Measurements from ENCODE around the gene RASA2. TPM values are rescaled to one million over a fixed set of nuclear protein-coding genes. Genes with fewer than 3 reads are reported as not detected.

RASA2 gene
- total and polyA plus RNA-seq, 9 donors: 8.4 to 13.8 (median 10.6) TPM

DNA sequence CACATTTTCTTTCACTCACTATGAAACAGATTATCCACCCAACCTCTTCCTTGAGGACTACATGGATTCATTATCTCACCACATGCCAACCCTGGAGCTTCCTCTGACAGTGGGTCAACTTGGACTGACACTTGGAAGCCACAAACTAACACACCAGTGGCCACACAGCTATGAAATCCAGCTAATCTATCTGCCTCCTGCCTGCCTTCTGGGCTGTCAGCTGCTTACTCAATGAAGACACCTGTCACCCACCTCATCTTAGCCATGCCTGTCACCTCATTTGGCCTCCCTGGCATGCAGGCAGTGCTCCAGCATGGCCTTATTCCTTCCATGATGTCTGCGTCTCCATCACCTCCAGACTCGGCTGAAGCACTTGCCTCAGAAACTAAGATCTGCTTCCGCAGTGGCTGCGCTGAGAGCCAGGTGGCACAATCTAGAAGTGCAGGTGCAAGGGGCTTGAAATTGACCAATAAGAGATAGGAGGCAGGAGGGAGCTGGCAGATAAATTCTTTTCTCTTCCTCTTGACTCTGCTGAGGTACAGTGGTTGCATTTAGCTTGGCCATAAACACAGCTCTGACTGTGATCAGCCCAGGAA, 146.1 kb downstream of the RASA2 start:
- H3K27me3 ChIP-seq (ENCODE audit: control insufficient read depth, insufficient read depth, low read length): peaks cover 3% of the 10 kb centered on the region
- no peak overlapping the region for H3K4me3 ChIP-seq (ENCODE audit: low read length)
- peaks cover 2% of the 10 kb centered on the region for H3K4me1 ChIP-seq (ENCODE audit: control insufficient read depth, insufficient read depth, low read length)
- H3K36me3 ChIP-seq (ENCODE audit: control insufficient read depth, insufficient read depth, low read length): no peaks in the 10 kb centered on the region
- H3K27ac ChIP-seq (ENCODE audit: low read length): no peak overlapping the region
- WGBS (ENCODE audit: insufficient coverage): 74% methylated on average over 4 of the region's 4 CpGs
- H3K9me3 ChIP-seq (replicated peaks; ENCODE audit: control insufficient read depth, low read depth, low read length): no peaks in the 10 kb centered on the region
- DNase-seq: peak; percentile 22

GRCh38 chr3:141642215-141642614, 155.4 kb downstream of the RASA2 start:
- H3K36me3 ChIP-seq (ENCODE audit: control insufficient read depth, insufficient read depth, low read length): no peaks in the 10 kb centered on the region
- no peaks in the 10 kb centered on the region for H3K4me1 ChIP-seq (ENCODE audit: control insufficient read depth, insufficient read depth, low read length)
- H3K9me3 ChIP-seq (replicated peaks; ENCODE audit: control insufficient read depth, low read depth, low read length): no peaks in the 10 kb centered on the region
- WGBS (ENCODE audit: insufficient coverage): 80% methylated on average over 2 of the region's 2 CpGs
- no peak overlapping the region for H3K4me3 ChIP-seq (ENCODE audit: low read length)
- no peak overlapping the region for H3K27ac ChIP-seq (ENCODE audit: low read length)
- no peaks in the 10 kb centered on the region for H3K27me3 ChIP-seq (ENCODE audit: control insufficient read depth, insufficient read depth, low read length)
- no peak for DNase-seq

- Histone ChIP-seq H3K4me1 (ENCODE audit: control insufficient read depth, insufficient read depth, low read length) (no peaks in the 10 kb centered on the region), H3K4me3 (ENCODE audit: low read length) (no peak overlapping the region), H3K27me3 (ENCODE audit: control insufficient read depth, insufficient read depth, low read length) (no peaks in the 10 kb centered on the region), H3K27ac (ENCODE audit: low read length) (no peak overlapping the region), H3K36me3 (ENCODE audit: control insufficient read depth, insufficient read depth, low read length) (no peaks in the 10 kb centered on the region), H3K9me3 (replicated peaks; ENCODE audit: control insufficient read depth, low read depth, low read length) (no peaks in the 10 kb centered on the region)
- no peak for DNase-seq
Observed at GRCh38 chr3:141643391-141643790, 156.6 kb downstream of the RASA2 start.

GRCh38 chr3:141643796-141644195, 157.0 kb downstream of the RASA2 start:
- no peaks in the 10 kb centered on the region for H3K36me3 ChIP-seq (ENCODE audit: control insufficient read depth, insufficient read depth, low read length)
- no peaks in the 10 kb centered on the region for H3K4me1 ChIP-seq (ENCODE audit: control insufficient read depth, insufficient read depth, low read length)
- no peaks in the 10 kb centered on the region for H3K9me3 ChIP-seq (replicated peaks; ENCODE audit: control insufficient read depth, low read depth, low read length)
- WGBS (ENCODE audit: insufficient coverage): no CpG with 5 or more reads among the region's 1 CpG
- no peak overlapping the region for H3K4me3 ChIP-seq (ENCODE audit: low read length)
- DNase-seq: no peak
- H3K27me3 ChIP-seq (ENCODE audit: control insufficient read depth, insufficient read depth, low read length): no peaks in the 10 kb centered on the region
- no peak overlapping the region for H3K27ac ChIP-seq (ENCODE audit: low read length)

- Histone ChIP-seq H3K27ac (ENCODE audit: low read length) (no peak overlapping the region), H3K9me3 (replicated peaks; ENCODE audit: control insufficient read depth, low read depth, low read length) (no peaks in the 10 kb centered on the region), H3K36me3 (ENCODE audit: control insufficient read depth, insufficient read depth, low read length) (no peaks in the 10 kb centered on the region), H3K27me3 (ENCODE audit: control insufficient read depth, insufficient read depth, low read length) (no peaks in the 10 kb centered on the region), H3K4me3 (ENCODE audit: low read length) (no peak overlapping the region), H3K4me1 (ENCODE audit: control insufficient read depth, insufficient read depth, low read length) (no peaks in the 10 kb centered on the region)
- DNase-seq: peak; percentile 37
- WGBS (ENCODE audit: insufficient coverage): 10% methylated on average over 3 of the region's 5 CpGs
Observed at GRCh38 chr3:141644931-141645330, 158.1 kb downstream of the RASA2 start.

GRCh38 chr3:141646760-141647561, 160.1 kb downstream of the RASA2 start:
- H3K27me3 ChIP-seq (ENCODE audit: control insufficient read depth, insufficient read depth, low read length): no peaks in the 10 kb centered on the region
- WGBS (ENCODE audit: insufficient coverage): no CpG with 5 or more reads among the region's 8 CpGs
- H3K9me3 ChIP-seq (replicated peaks; ENCODE audit: control insufficient read depth, low read depth, low read length): no peaks in the 10 kb centered on the region
- H3K36me3 ChIP-seq (ENCODE audit: control insufficient read depth, insufficient read depth, low read length): no peaks in the 10 kb centered on the region
- no peak overlapping the region for H3K4me3 ChIP-seq (ENCODE audit: low read length)
- H3K4me1 ChIP-seq (ENCODE audit: control insufficient read depth, insufficient read depth, low read length): no peaks in the 10 kb centered on the region
- peak; percentile 68 for DNase-seq
- H3K27ac ChIP-seq (ENCODE audit: low read length): no peak overlapping the region

DNA sequence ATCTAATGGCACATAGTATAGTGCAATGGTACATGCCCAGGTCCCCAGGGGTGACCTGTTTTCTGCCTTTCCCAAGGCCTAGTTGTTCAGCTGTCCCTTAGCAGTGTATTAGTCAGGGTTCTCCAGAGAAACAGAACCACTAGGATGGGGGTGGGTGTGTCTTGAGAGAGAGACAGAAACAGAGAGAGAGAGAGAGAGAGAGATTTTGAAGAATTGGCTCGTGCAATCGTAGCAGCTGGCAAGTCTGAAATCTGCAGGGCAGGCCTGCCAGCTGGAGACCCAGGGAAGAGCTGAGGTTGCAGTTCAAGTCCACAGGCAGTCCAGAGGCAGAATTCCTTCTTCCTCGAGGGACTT, 160.7 kb downstream of the RASA2 start:
- 46% methylated on average over 3 of the region's 3 CpGs for WGBS (ENCODE audit: insufficient coverage)
- Histone ChIP-seq H3K9me3 (replicated peaks; ENCODE audit: control insufficient read depth, low read depth, low read length) (no peaks in the 10 kb centered on the region), H3K27ac (ENCODE audit: low read length) (no peak overlapping the region), H3K4me3 (ENCODE audit: low read length) (no peak overlapping the region), H3K27me3 (ENCODE audit: control insufficient read depth, insufficient read depth, low read length) (no peaks in the 10 kb centered on the region), H3K4me1 (ENCODE audit: control insufficient read depth, insufficient read depth, low read length) (no peaks in the 10 kb centered on the region), H3K36me3 (ENCODE audit: control insufficient read depth, insufficient read depth, low read length) (no peaks in the 10 kb centered on the region)
- DNase-seq: no peak

- H3K4me1 ChIP-seq (ENCODE audit: control insufficient read depth, insufficient read depth, low read length): no peaks in the 10 kb centered on the region
- WGBS (ENCODE audit: insufficient coverage): 70% methylated on average over 6 of the region's 9 CpGs
- H3K9me3 ChIP-seq (replicated peaks; ENCODE audit: control insufficient read depth, low read depth, low read length): no peaks in the 10 kb centered on the region
- DNase-seq: no peak
- H3K36me3 ChIP-seq (ENCODE audit: control insufficient read depth, insufficient read depth, low read length): no peaks in the 10 kb centered on the region
- H3K27ac ChIP-seq (ENCODE audit: low read length): no peak overlapping the region
- H3K4me3 ChIP-seq (ENCODE audit: low read length): no peak overlapping the region
- H3K27me3 ChIP-seq (ENCODE audit: control insufficient read depth, insufficient read depth, low read length): no peaks in the 10 kb centered on the region
Observed at GRCh38 chr3:141648055-141648910, 161.5 kb downstream of the RASA2 start.

DNA sequence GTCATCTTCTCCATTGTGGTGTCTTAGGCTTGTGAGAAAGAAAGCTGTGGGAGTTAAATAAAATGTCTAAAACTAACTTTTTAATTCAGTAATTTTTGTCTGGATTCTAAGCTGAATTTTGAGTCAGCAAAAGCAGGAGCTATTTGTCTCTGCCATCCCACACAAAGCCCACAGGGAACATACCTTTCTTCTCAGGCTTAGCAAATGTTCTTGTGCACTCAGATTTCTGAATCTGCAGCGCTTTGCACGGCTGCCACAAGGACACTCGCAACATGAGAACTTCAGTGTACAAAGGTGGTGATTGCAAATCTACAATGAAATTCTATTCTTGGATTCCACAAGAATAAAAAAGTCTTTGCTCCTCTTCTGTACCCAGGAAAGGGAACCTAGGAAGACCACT, 163.0 kb downstream of the RASA2 start:
- no peaks in the 10 kb centered on the region for H3K36me3 ChIP-seq (ENCODE audit: control insufficient read depth, insufficient read depth, low read length)
- no peak for DNase-seq
- H3K9me3 ChIP-seq (replicated peaks; ENCODE audit: control insufficient read depth, low read depth, low read length): no peaks in the 10 kb centered on the region
- no peaks in the 10 kb centered on the region for H3K27me3 ChIP-seq (ENCODE audit: control insufficient read depth, insufficient read depth, low read length)
- H3K4me1 ChIP-seq (ENCODE audit: control insufficient read depth, insufficient read depth, low read length): no peaks in the 10 kb centered on the region
- H3K27ac ChIP-seq (ENCODE audit: low read length): no peak overlapping the region
- no CpG with 5 or more reads among the region's 3 CpGs for WGBS (ENCODE audit: insufficient coverage)
- no peak overlapping the region for H3K4me3 ChIP-seq (ENCODE audit: low read length)

GRCh38 chr3:141650783-141651182, 164.0 kb downstream of the RASA2 start:
- H3K27ac ChIP-seq (ENCODE audit: low read length): no peak overlapping the region
- no peaks in the 10 kb centered on the region for H3K36me3 ChIP-seq (ENCODE audit: control insufficient read depth, insufficient read depth, low read length)
- no peaks in the 10 kb centered on the region for H3K4me1 ChIP-seq (ENCODE audit: control insufficient read depth, insufficient read depth, low read length)
- no peaks in the 10 kb centered on the region for H3K27me3 ChIP-seq (ENCODE audit: control insufficient read depth, insufficient read depth, low read length)
- no peak for DNase-seq
- no peak overlapping the region for H3K4me3 ChIP-seq (ENCODE audit: low read length)
- no peaks in the 10 kb centered on the region for H3K9me3 ChIP-seq (replicated peaks; ENCODE audit: control insufficient read depth, low read depth, low read length)
- WGBS (ENCODE audit: insufficient coverage): no CpG with 5 or more reads among the region's 2 CpGs
